ENCODE data around the gene PRUNE2. TPM values are rescaled to one million over a fixed set of nuclear protein-coding genes. Genes with fewer than 3 reads are reported as not detected.

PRUNE2 gene
- total RNA-seq, 4 donors from 2014 or later, result 4.0 to 20.7 (median 14.2) TPM

DNA sequence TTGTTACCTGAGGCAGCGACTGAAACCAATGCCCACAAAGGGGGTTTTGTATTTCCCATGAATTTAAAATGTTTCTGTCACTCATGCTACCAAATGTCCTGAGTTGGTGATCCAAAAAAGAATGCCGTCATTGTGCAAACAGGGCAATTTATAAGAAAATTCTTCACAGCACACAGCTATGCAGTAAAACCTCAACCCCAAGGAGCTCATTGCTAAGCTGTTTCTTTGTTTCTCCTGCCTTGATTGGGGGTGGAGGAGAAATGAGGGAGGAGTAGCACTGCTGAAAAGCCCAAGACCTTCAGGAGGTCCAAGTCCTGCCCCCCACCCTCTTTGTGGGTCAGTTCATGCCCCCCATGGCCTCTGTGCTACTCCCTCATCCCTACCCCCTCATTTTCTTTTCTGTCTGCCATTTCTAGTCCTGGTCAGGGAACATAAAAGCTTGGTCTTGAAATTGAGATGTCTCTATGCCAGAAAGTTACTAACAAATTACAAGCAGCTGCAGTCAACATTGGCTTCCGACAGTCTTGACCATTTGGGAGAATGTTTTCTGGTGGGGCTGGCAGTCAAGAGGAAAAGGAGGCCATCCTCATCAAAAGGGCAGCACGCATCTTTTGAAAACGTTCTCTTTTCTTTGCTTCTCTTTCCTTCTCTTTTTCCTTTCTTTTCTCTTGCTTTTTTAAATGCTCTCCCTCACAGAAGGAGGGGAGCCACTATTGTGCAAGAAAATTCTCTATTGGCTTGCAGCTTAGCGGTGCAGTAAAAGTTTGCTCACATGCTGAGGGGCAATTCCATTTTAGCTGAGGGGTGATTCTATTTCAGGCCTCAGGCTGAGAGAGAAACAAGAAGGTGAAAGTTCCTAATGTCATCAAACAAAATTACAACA, 313.6 kb downstream of the PRUNE2 start:
- TF ChIP-seq, protein P1, sequence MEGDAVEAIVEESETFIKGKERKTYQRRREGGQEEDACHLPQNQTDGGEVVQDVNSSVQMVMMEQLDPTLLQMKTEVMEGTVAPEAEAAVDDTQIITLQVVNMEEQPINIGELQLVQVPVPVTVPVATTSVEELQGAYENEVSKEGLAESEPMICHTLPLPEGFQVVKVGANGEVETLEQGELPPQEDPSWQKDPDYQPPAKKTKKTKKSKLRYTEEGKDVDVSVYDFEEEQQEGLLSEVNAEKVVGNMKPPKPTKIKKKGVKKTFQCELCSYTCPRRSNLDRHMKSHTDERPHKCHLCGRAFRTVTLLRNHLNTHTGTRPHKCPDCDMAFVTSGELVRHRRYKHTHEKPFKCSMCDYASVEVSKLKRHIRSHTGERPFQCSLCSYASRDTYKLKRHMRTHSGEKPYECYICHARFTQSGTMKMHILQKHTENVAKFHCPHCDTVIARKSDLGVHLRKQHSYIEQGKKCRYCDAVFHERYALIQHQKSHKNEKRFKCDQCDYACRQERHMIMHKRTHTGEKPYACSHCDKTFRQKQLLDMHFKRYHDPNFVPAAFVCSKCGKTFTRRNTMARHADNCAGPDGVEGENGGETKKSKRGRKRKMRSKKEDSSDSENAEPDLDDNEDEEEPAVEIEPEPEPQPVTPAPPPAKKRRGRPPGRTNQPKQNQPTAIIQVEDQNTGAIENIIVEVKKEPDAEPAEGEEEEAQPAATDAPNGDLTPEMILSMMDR (IDR thresholded peaks at IDR 0.05; ENCODE audit: low read depth), result no peak

DNA sequence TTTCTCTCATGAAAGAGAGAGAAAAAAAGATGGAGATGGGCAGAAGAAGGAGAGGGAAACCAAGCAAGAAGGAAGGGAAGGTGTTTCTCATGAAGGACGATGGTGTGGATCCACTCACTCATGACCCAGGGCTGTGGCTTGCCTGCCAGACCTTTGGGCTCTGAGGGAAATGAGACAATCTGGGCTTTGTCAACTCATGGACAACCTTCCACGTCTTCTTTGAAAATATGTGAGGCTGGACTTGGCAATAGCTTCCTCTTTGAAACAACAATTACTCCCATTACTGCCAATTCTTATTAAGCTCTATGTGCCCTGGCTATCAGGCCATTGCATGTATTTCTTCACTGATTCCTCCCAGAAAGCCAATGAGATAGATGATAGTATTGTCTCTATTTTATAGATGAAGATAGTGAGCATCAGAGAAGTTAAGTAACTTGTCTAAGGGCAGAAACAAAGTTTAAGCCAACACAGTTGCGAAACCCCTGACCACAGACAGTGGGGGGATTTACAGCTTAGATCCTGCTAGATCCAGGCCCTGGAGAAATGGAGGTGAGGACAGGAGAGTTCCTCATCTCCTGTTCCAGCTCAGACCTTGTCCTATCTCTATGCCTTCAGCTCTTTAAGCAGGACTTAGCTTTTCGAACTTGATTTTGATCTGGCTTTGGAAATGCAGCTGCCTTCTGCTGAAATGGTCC, 314.5 kb downstream of the PRUNE2 start:
- TF ChIP-seq, protein P1 (IDR thresholded peaks at IDR 0.05; ENCODE audit: low read depth), result no peak

DNA sequence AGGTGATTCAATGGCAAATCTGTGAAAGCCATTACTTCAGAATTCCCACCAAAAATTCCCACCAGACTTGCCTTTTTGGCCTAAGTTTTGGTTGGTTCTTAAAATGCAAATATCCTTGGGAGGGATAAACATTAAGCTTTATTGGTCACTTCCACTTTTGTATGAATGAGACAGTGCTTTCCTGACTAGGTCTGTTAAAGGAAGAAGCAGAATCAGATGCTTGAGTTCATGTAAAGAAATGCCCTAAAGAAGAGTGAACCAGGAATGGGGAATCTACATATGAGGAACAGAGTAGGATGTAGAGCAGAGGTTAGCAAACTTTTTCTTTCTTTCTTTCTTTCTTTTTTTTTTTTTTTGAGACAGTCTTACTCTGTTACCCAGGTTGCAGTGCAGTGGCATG, 317.6 kb downstream of the PRUNE2 start:
- TF ChIP-seq, protein P1 (IDR thresholded peaks at IDR 0.05; ENCODE audit: low read depth), result no peak

GRCh38 chr9:76586390-76587314, 319.3 kb downstream of the PRUNE2 start:
- TF ChIP-seq, protein P1 (IDR thresholded peaks at IDR 0.05; ENCODE audit: low read depth), result no peak

- TF ChIP-seq, protein P1 (IDR thresholded peaks at IDR 0.05; ENCODE audit: low read depth), result no peak
These were observed 320.2 kb downstream of the PRUNE2 start for GRCh38 chr9:76585487-76586389.

- TF ChIP-seq, protein P1 (IDR thresholded peaks at IDR 0.05; ENCODE audit: low read depth), result no peak
These were observed 322.7 kb downstream of the PRUNE2 start for GRCh38 chr9:76583256-76583655.

Data from subcutaneous adipose tissue (tissue), 4 donors.